Kidney capillary endothelial cell (primary cell): ENCODE results near the gene SEC14L1.

Experiments used
- DNase-seq: peaks from one replicate; pipeline ENCODE4 v3.0.0-alpha.2; 2018; ENCODE audit warnings: low spot score

SEC14L1 gene

DNA sequence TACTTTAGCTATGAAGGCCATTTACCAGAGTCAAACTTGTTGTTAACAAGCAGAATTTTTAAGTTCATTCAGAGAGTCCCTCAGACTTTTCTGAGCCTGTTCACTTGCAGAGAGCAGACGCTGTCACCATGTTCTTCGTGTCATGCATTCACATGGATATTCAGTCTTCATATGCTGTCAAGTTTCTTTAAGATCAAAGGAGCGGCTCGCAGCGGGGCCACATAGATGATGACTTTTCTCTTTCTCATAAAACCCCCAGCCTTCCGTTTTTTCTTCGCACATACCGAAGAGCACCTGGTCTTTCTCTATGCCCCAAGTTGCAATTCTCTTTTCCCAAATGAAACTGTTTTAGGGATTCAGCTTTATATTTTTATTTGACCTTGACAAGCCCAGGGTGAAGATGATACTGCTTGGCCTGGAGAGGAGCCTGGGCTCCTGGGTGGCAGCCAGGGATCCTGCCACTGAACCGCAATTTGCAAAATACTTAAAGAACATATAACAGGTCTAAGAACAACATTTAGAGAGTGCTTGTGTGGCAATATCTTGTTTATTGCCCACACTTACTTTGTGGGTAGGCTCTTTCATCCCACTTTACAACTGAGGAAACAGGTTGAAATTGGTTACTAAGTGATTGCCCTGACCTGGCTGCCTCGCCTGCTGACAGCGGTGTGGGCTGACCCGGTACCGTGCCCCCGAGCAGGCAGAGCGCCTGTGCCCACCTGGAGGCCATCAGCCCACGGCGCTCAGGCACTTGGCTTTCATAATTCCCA is 22.9 kb downstream of the SEC14L1 start:
- DNase-seq: no peak

DNA sequence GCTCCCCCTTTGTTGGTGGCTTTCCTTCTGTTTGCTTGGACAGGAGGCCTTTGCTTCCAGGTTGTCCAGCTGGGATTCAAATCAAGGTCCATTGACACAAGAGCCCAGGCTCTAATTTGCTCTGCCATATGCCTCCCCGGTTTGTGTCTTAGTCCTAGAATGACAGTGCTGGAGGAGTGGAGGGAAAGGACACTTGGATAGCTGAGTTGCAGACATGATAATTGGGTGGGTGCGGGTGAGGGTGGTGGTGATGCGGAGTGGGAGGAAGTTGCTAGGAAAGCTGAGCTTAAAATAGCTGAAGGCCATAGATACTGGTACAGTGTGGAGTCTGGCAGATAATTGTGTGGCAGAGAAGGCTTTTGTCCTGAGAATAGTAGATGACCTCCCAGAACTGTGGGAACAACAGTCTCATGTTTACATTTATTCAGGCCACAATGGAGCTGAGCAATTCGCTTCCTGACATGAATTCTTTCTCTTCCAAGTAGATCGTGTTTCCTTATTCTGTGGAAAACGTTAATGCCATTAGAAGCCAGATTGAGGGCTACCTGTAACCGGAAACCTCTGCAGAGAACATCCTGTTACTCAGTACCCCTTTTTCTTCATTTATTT is 23.8 kb downstream of the SEC14L1 start:
- peak; percentile 82 for DNase-seq

DNA sequence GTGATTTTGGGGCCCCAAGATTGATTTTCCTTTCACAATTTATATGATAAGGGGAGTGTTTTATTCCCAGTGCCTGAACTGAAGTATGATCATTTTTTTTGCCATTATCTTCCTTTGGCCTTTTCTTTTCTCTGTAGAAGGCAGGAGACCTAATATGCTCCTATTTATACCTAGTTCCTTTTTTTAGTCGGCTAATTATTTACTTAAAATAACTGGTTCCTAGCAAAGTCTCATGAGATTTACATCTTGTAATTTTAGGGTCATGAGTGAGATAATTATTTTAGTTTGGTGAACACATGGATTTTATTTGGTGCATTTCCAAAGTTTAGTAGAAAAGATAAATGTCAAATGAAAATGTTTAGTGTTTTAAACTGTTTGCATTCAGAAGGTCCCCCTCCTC is 24.8 kb downstream of the SEC14L1 start:
- DNase-seq: no peak

DNA sequence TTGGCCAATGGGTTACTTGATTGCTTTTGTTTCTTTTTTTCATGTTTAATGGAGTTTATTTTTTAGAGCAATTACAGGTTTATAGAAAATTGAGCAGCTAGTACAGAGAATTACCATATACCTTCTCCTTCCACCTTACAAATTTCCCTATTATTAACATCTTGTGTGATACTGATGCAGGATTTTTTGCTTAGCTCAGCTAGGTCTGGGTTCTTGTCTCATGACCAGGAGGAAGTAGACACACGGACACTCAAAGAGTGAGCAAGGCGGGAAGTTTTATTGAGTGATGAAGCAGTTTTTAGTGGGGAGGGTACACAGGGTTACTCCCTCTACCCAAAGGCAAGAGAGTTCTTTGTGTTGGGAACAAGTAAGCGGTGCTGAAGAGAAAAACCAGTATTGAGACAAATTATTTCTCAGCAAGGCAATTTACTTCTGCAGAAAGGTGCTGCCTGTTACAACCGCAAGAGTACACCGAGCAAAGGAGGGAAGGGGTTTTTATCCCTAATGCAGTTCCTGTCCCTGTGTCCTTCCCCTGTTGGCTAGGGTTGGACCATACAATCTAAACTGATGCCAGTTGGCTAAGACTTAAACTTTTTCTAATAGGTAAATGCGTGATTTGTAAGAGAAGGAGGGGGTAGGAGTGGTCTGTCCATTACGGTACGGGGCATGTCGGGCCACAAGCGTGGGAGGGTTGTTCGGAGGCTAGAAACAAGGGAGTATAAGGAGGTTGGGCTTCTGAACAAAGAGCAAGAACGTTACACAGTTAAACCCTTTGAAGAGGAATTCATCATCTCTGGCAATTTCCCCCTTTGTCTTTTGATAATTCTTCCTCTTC is 26.9 kb downstream of the SEC14L1 start:
- DNase-seq: no peak

DNA sequence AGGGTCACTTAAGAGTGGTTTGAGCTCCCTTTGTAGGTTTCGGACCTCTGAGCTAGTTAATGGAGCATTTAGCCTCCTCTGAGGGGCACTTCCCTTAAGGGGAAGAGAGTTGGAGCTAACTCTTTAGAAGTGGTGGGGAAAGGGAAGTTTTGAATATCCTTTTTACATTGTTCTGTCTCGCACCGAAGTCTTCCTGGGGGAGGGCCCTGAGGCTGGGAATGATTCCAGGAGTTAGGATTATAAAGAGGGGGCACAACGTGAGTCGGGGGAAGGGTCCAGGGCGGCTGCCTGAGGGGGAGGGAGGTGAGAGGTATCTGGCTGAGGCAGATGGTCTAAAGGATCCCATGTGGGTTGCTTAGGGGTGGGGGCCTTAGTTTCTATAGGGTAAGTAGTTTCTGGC is 32.3 kb downstream of the SEC14L1 start:
- no peak for DNase-seq

DNA sequence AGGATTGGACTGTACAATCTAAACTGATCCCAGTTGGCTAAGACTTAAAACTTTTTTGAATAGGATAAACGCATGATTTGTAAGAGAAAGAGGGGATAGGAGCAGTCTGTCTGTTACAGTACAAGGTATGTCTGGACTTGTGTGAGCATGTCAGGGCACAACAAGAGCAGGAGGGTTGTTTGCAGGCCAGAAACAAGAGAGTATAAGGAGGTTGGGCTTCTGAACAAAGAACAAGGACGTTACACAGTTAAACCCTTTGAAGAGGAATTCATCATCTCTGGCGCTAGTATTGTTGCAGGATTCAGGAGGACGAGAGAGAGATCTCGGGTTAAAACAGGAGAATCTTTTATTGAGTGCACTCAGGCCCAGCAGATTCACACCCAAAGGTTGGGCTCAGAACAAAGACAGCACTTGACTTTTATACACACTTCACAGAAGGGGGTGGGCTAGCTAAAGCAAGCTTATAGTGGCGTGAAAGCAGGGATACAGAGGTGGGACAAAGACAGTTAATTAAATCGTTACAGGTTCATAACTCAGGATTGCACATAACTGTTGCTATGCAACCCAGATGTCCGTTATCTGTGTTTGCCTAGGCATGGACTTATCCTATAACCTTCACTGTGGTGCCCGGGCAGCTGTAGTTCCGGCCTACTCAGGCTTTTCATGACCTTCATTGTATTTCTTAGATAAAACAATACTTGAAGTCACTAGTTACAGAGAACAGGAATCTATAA is 34.3 kb downstream of the SEC14L1 start:
- DNase-seq: no peak

DNA sequence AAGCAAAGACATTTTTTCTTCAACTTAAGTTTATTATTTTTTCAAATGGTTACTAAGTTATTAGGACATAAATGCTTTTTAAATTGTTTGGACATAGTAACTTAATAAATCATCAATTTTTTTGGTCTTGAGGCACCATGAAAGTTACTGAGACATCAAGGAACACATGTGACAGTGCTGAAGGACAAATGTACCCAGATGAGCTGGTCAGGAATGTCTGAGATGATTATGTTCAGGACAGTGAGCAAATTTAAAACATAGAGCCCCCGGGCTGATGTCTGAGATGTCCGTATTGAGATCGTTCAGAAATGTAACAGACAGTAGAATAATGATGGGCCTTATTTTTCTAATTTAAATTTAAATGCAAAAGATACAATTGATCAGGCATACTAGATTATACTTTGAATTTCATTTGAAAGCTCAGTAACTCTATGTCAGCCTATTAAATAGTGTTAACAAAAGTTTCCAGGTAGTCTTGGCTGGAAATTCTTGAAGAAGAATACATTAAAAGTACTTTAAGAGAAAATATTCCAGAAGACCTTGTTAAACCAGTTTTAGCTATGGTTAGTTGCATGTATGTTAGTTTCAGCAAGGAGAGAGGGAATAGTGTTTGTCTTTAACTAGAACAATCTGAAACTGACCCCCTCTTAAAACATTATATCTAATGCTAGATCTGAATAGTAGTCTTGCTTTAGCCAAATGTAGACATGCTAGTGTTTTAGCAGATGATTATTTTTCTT is 36.4 kb downstream of the SEC14L1 start:
- no peak for DNase-seq

DNA sequence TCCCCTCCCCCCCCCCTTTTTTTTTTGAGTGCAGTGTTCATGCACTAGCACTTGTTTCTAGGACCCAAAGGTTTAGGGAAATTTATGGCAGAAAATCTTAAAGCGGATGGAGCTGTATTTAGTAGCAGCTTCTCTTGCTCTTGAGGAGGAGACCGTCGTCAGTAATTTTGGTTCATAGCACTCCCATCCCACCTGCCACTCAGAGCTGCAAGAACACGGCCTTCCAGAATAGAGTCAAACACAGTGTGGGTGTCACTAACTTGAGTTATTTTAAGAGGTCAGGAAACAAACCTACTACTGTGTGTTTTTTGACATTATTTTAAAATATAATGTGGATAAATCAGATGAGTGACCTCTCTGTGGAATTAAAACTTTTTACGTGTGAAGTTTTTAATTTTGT is 37.3 kb downstream of the SEC14L1 start:
- no peak for DNase-seq

DNA sequence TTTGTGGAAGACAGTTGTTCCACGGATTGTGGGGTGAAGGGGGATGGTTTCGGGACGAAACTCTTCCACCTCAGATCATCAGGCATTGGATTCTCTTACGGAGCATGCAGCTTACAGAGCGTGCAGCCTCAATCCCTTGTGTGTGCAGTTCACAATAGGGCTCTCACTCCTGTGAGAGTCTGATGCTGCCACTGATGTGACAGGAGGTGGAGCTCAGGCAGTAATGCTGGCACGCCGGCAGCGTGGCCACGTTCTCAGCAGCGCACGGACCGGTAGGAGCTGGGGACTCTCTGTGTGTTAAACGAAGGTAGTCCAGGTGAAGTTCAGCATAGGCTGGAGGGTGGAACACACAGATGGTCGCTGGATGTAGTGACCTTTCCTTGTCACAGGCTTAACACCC is 37.8 kb downstream of the SEC14L1 start:
- no peak for DNase-seq

DNA sequence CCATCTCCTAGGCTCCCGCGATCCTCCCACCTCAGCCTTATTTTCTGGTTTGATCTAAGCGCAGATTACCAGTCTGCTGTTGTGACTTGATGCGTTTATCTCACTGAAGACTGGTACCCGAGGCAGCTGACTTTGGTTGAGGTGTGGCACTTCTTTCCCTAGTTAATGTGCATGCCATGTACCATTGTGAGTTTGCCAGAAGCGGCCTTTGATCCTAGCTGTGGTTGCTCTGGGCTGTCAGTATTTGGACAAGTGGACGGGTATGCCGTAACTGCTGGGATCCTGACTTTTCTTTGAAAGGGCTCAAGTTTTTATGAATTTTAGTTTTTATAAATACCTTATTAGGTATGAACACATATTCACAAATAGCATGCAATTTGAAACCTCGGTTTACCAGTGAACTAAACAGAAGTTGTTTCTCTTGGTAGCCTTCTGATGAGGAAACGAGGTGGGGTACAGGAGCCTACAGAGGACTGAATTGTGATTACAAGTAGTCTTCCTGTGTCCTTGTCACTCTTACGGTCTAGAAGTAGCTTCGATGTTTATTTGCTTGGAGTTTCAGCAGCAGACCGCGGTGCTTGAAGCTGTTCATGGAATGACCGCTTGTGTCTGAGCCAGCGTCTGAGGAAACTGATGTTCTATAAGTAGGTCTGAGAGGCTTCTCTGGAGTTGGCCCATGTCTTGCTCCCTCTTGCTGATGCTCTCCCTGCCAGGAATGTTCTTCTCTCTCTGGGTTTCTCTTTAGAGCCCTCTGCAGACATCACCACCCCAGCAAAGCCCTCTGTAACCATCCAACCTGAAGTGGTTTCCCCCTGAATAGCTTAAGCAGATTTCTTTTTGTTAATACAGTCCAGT is 40.0 kb downstream of the SEC14L1 start:
- DNase-seq: no peak

DNA sequence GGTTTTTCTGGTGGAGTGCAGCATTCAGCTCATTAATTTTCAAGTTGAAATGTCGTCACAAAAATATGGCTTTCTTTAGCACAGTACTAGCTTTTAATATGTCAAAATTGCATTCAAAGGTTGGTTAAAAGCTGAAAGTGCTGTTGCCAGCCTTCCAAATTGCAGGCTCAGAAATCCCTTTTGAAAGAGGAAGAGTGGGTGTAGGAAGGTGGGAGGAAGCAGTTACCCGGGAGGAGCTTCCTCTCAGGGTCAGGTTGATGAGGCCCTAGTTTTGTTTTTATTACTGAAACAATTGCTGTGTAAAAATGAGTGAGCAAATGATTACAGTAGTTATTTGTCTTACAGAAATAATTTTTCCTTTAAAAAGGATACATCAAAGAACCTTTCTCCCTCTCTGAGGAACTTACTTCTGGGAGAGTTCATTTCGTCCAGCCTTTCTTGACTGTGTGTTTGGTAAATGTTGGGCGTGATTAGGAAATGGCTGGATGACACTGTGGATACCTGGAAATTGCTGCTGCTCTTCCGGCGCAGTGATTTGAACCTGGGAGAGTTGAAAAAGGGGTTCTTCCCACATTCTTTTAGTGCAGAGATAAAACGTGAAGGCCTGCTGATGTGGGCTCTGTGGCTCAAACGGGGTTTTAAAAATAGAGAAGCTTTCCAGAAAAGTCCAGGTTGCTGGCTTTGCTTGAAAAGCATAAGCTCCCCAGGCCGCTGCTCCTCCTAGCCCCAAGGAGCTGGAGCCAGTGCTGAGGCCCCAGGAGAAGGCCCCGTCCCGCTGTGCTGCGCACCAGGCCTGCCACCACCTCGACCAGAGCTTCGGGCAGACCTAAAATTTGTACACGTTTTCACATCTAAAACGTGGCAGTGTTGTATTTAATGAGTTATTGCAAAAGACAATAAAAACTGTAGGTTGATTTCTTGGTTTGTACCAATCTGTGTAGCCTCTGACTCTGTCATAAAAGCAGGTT is 41.7 kb downstream of the SEC14L1 start:
- no peak for DNase-seq

DNA sequence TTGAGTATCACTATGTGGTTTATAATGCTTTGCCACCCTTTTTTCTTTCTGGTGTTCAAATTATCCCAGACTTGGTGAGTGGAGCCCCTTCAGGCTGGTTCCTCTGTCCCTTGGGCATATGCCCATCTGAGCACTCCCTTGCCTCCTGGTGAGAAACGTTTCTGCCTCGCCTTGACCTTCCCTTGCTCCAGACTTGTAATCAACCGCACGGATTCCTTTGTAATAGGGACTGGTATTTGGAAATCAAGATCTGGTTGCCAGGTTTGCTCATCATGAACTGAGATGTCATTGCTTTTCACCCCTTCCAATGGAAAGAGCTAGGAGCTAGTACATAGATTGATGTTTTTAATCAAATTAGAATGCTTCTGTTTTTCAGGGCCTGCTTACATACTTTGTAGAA is 43.7 kb downstream of the SEC14L1 start:
- DNase-seq: no peak

DNA sequence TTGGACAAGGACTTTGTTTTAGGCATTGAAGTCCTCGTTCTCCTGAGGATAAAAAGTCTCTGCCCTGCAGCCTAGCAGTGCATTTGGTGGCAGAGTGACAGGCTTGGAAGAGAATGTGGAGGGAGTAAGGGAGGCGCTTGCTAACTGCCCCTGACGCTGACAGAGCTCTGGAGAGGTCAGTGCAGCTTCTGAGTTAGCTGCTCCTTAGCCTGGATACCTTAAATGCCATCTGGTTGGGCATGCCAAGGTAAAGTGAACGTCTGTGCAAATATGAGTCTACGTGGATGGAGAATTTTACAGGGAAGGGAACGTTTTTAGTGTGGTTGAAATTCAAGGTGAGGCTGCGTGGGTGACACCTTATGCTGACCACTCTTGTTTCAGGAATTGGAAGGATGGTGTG is 44.4 kb downstream of the SEC14L1 start:
- DNase-seq: no peak

DNA sequence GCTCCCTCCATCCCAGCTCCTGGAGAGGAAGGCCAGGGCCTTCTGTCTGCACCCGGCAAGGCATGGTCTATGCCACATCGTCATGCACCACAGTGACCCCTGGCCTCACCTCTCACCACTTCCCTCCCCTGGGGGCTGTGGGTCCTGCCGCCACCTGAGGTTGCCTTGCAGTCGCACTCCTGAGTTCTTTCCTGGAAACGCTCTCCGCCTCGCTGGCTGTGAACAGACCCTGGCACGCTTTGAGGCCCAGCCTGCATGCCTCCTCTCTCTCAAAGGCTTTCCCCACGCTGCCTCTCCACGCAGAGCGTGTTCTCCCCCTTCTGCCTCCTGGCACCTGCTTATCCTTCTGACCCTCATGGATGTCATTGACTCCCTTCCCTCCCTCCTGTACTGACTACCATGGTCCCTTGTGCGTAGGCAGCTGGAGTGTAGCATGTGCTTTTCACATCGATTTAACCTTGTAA is 45.4 kb downstream of the SEC14L1 start:
- DNase-seq: no peak

DNA sequence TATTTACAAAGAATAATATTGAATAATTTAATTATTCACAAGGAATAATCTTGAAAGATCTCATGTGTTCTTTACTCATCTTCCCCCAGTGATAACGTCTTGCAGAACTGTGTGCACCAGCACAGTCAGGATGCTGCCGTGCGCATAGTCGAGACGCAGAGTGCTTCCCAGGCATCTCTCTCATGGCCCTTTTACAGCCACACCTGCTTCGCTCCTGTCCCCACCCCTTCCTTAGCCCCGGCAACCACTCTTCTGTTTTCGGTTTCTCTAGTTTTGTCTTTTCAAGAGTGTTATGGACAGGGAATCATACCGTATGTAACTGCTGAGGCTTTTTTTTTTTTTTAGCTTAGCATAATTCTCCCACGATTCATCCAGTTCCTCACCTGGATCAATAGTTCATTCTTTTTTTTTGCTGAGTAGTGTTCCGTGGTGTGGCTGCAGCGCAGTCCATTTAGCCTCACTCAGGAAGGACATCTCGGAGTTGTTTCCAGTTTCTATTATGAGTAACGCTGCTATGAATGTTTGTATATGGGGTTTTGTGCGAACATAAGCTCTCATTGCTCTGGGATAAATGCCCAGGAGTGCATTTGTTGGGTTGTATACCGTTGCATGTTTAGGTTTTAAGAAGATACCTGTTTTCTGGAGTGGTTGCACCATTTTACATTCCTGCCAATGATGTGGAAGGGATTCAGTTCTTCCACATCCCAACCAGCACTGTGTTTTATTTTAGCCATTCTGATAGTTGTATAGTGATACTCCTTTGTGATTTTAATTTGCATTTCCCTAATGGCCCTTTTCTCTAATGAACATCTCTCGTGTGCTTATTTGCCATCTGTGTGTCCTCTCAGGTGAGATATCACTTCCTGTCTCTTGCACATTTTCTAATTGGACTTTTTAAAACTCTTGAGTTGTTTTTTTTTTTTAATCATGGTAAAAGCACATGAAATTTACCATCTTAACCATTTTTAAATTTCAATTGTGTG is 47.6 kb downstream of the SEC14L1 start:
- DNase-seq: no peak

DNA sequence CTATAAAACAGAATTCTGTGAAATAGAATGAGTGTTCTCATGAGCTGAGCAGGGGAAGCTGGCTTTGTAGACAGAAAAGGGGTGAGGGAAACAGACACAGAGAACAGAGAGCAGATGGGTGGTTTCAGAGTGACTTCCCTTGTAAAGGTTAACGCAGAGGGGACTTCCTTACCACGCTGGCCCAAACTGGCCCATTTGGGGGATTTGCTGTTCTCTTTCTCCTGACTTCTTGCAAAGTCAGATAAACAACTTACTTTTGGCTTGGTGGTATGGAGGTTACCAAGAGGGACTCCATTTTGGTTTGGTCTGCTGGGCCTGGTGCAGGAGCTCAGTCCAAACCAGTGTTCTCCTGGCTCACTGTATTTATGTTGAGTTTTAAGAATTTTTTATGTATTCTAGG is 48.4 kb downstream of the SEC14L1 start:
- no peak for DNase-seq

DNA sequence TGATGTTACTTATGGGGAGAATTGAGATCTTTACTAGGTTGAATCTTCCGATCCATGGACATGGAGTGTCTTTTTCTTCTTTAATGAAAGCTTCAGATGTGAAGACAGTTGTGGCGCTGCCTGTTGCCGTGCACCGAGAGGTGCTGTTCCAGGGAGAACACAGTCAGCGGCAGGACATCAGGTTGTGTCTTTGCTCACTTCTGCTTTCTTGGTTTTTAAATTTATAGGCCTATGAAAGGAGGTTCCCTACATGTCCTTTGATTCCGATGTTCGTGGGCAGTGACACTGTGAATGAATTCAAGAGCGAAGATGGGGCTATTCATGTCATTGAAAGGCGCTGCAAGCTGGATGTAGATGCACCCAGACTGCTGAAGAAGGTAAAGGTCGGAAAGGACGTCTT is 49.8 kb downstream of the SEC14L1 start:
- no peak for DNase-seq

DNA sequence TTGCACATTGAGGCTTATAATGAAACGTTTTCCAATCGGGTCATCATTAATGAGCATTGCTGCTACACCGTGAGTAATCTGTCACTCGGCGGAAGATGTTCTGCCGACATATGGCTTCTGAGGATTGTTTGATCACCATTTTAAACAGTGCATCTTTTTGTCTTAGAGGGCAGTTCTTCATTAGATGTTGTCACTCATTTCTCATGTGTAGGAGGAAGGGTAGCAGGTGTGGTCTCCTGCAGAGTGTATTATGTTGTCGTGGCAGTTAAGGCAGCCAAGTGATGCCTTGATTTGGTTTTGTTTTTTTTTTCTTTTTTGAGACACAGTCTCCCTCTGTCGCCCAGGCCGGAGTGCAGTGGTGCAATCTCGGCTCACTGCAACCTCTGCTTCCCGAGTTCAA is 50.5 kb downstream of the SEC14L1 start:
- DNase-seq: no peak
